Type B pancreatic cell (in vitro differentiated cells): ENCODE data around the gene ZNF236. TPM values are rescaled to one million over a fixed set of nuclear protein-coding genes. Genes with fewer than 3 reads are reported as not detected.

Experiments used
- DNase-seq: peaks from one replicate; pipeline ENCODE4 v3.0.0; 2021; ENCODE audit warnings: mixed read lengths; ENCODE audit not compliant: unreplicated experiment; ENCODE audit errors: extremely low spot score
- H3K27ac Mint-ChIP-seq: 2 replicates; pipeline ENCODE4 v1.8.0; 2021; ENCODE audit warnings: mild to moderate bottlenecking, mixed read lengths
- H3K27me3 Mint-ChIP-seq: 2 replicates; pipeline ENCODE4 v1.8.0; 2021; ENCODE audit warnings: mixed read lengths
- H3K36me3 Mint-ChIP-seq: 2 replicates; pipeline ENCODE4 v1.8.0; 2021; ENCODE audit warnings: mixed read lengths
- H3K4me1 Mint-ChIP-seq: one replicate; pipeline ENCODE4 v1.8.0; 2021; ENCODE audit warnings: mixed read lengths; ENCODE audit not compliant: unreplicated experiment
- H3K4me3 Mint-ChIP-seq: 2 replicates; pipeline ENCODE4 v1.8.0; 2021; ENCODE audit warnings: mild to moderate bottlenecking, mixed read lengths
- H3K9me3 Mint-ChIP-seq: 2 replicates; pipeline ENCODE4 v1.8.0; 2021; ENCODE audit warnings: mixed read lengths
- CTCF ChIP-seq: fragments of 200-600 bp; sonication (generic); conservative IDR thresholded peaks from 2 replicates; pipeline ENCODE4 v1.5.0; 2021; ENCODE audit warnings: antibody characterized with exemption, mild to moderate bottlenecking
- total RNA-seq: library from RNA; stranded (reverse); gene quantifications from 2 replicates; pipeline ENCODE4 v1.2.1, GENCODE V29; 2021; ENCODE audit warnings: low replicate concordance

The ZNF236 gene
- total RNA-seq, 1 donor from 2014 or later = 20.2 TPM

- Mint-ChIP-seq H3K36me3 (peaks cover 27% of the 10 kb centered on the region), H3K27me3 (no peaks in the 10 kb centered on the region)
Measured at GRCh38 chr18:76967721-76968472, 145.5 kb downstream of the ZNF236 start.

GRCh38 chr18:76970770-76971559, 148.6 kb downstream of the ZNF236 start:
- no peak for DNase-seq
- Mint-ChIP-seq H3K36me3 (peaks cover 11% of the 10 kb centered on the region), H3K4me3 (no peak overlapping the region), H3K4me1 (peaks cover 6% of the 10 kb centered on the region), H3K27ac (no peak overlapping the region), H3K27me3 (no peaks in the 10 kb centered on the region), H3K9me3 (no peaks in the 10 kb centered on the region)
- no peak for TF ChIP-seq CTCF

More at GRCh38 chr18:76967721-76968472, 145.5 kb downstream of the ZNF236 start:
- H3K4me1 Mint-ChIP-seq = no peaks in the 10 kb centered on the region
- DNase-seq = no peak
- no peak for TF ChIP-seq CTCF
- no peak overlapping the region for H3K4me3 Mint-ChIP-seq
- H3K9me3 Mint-ChIP-seq = peaks cover 4% of the 10 kb centered on the region
- no peak overlapping the region for H3K27ac Mint-ChIP-seq

- TF ChIP-seq CTCF = no peak
- DNase-seq = no peak
- H3K27me3 Mint-ChIP-seq = no peaks in the 10 kb centered on the region
- H3K36me3 Mint-ChIP-seq = peaks cover 11% of the 10 kb centered on the region
- H3K4me3 Mint-ChIP-seq = no peak overlapping the region
- no peaks in the 10 kb centered on the region for H3K9me3 Mint-ChIP-seq
- no peak overlapping the region for H3K27ac Mint-ChIP-seq
- peaks cover 10% of the 10 kb centered on the region for H3K4me1 Mint-ChIP-seq
Measured at GRCh38 chr18:76972241-76972640, 149.9 kb downstream of the ZNF236 start.

GRCh38 chr18:76972846-76973519, 150.6 kb downstream of the ZNF236 start:
- DNase-seq = no peak
- Mint-ChIP-seq H3K27ac (no peak overlapping the region), H3K36me3 (peaks cover 11% of the 10 kb centered on the region), H3K9me3 (no peaks in the 10 kb centered on the region), H3K27me3 (no peaks in the 10 kb centered on the region), H3K4me1 (peaks cover 18% of the 10 kb centered on the region), H3K4me3 (no peak overlapping the region)
- TF ChIP-seq CTCF = no peak

- no peak for DNase-seq
- Mint-ChIP-seq H3K27me3 (no peaks in the 10 kb centered on the region), H3K36me3 (peaks cover 11% of the 10 kb centered on the region), H3K4me1 (peaks cover 22% of the 10 kb centered on the region), H3K9me3 (no peaks in the 10 kb centered on the region), H3K27ac (peak overlapping the region; percentile 34), H3K4me3 (no peak overlapping the region)
- no peak for TF ChIP-seq CTCF
Measured at GRCh38 chr18:76973520-76974266, 151.3 kb downstream of the ZNF236 start.
